Heart right ventricle (tissue), 16 donors: ENCODE measurements around the gene PIEZO1. TPM values are rescaled to one million over a fixed set of nuclear protein-coding genes. Genes with fewer than 3 reads are reported as not detected.

Source experiments
- ATAC-seq, 8 donors: fragments of 200-7000 bp; cut with Tn5 transposase; one replicate each; pipeline ENCODE4 v1.9.1; 2020; ENCODE audit warnings: mild to moderate bottlenecking in 8 of 8, moderate library complexity in 8 of 8, moderate number of reproducible peaks in 1 of 8
- DNase-seq, 2 donors: peaks; one replicate each; pipeline ENCODE4 v3.0.0-alpha.2; 2020
- H3K27ac ChIP-seq, 10 donors: fragments of 200-600 bp; sonication (generic) in 2 of 10; one replicate each; pipeline versions ENCODE4 v1.5.0 to v1.8.0; 2020 to 2022; ENCODE audit warnings: mild to moderate bottlenecking in 3 of 10
- H3K27me3 ChIP-seq, 7 donors: fragments of 200-600 bp; one replicate each; pipeline ENCODE4 v1.8.0; 2021 to 2022; ENCODE audit warnings: mild to moderate bottlenecking in 2 of 7
- H3K36me3 ChIP-seq, 9 donors: fragments of 200-600 bp; sonication (generic) in 1 of 9; one replicate each; pipeline versions ENCODE4 v1.5.0 to v1.8.0; 2020 to 2022; ENCODE audit warnings: mild to moderate bottlenecking in 2 of 9
- H3K4me1 ChIP-seq, 9 donors: fragments of 200-600 bp; sonication (generic) in 1 of 9; one replicate each; pipeline versions ENCODE4 v1.5.0 to v1.8.0; 2020 to 2022; ENCODE audit warnings: mild to moderate bottlenecking in 4 of 9
- H3K4me3 ChIP-seq, 10 donors: fragments of 200-600 bp; sonication (generic) in 2 of 10; one replicate each; pipeline versions ENCODE4 v1.5.0 to v1.8.0; 2020 to 2022; ENCODE audit warnings: mild to moderate bottlenecking in 7 of 10, moderate library complexity in 2 of 10
- H3K9me3 ChIP-seq, 11 donors: fragments of 200-600 bp in 10 of 11; sonication (generic) in 2 of 11; one replicate each; pipeline versions ENCODE4 v1.5.0 to v1.8.0; 2013 to 2022; ENCODE audit warnings: mild to moderate bottlenecking in 2 of 11, control low read depth in 1 of 11, moderate library complexity in 1 of 11
- CTCF ChIP-seq, 9 donors: fragments of 200-600 bp; sonication (generic) in 2 of 9; IDR thresholded peaks; one replicate each; pipeline versions ENCODE4 v1.5.0 to v1.8.0; 2021 to 2022; ENCODE audit warnings: antibody characterized with exemption in 9 of 9, mild to moderate bottlenecking in 5 of 9, moderate library complexity in 1 of 9
- WGBS, 2 donors: extraction: QIAGEN DNeasy Blood & Tissue Kit; methylation state at CpG; one replicate each; pipeline ENCODE4 v1.1.7; 2013; ENCODE audit warnings: inconsistent platforms in 1 of 2; 5-methylcytosine and 5-hydroxymethylcytosine counted together
- intact Hi-C, 10 donors: fragments of 100-400 bp; cut with DNase I; formaldehyde crosslinking; loops; one replicate each; pipeline versions ENCODE4 v1.11.1 to v1.14.2; 2022
- polyA plus RNA-seq, 2 donors: library from polyadenylated mRNA; stranded (reverse); fragments of 200-250 nt; gene quantifications; one replicate each; pipeline ENCODE4 v1.2.3, GENCODE V29; 2013
- total RNA-seq, 10 donors: library from RNA; stranded (reverse); fragmentation: NEBNext Ultra II Directional in 3 of 10; extraction: Animal tissue kit (Norgen Biotek cat#: 25700) in 3 of 10; gene quantifications; one replicate each; pipeline versions ENCODE4 v1.2.1 to v1.2.4, GENCODE V29; 2021 to 2023
- donor health status: Arrhythmogenic right ventricular cardiomyopathy.
- donor health status: ischemic (EF 13 %, LVEDD 7.1; RV severe dilation, severe dysfunction).
- donor health status: healthy with polysubstance abuse.
- donor health status: DM: no; HTN: yes; CAD: no.
- donor health status: DM: no; HTN: no; CAD: no.
- donor health status: ischemic (EF 25% LVEDD 6.9; RV normal size, moderate dysfunction).
- donor health status: ischemic (EF 25% LVEDD 5.7; RV mildly dilated, moderate dysfunction).
- donor health status: healthy.
- donor health status: DM: yes; HTN: yes; CAD: no.
- donor health status: Ischemic cardiomyopathy.
- donor health status: ischemic (EF 35%, LVEDD 5.7; RV mildly dilated, moderate dysfunction).
- donor health status: nonischemic (EF 11% LVEDD 7.7; RV severe dilation, severe dysfunction).
- donor health status: DM: yes; HTN: yes; CAD: no.
- donor health status: PGD.
- donor health status: ischemic (EF 29% LVEDD 5.4; RV normal size, mild dysfunction).
- donor health status: nonischemic (EF 23%, LVEDD 6.1; RV moderate dilation, normal function).

PIEZO1 gene
- total and polyA plus RNA-seq, 12 donors: 12.3 to 78.2 (median 18.0) TPM

GRCh38 chr16:88779406-88780141, 5.4 kb downstream of the PIEZO1 start:
- intact Hi-C loops: loop anchor here in 1 of 10 donors (5.0 kb wide), 1 partner anchor 37 kb away; no protein-coding TSS in a partner anchor
- ATAC-seq: peak; percentile 14 to 61 (median 43)

GRCh38 chr16:88778541-88779065, 6.4 kb downstream of the PIEZO1 start:
- WGBS, 2 donors: 88 to 89% methylated on average over 30 of the region's 30 CpGs

More at GRCh38 chr16:88779406-88780141, 5.4 kb downstream of the PIEZO1 start:
- Histone ChIP-seq H3K4me3 (peak overlapping the region in 2 of 10 donors; percentile 18 to 22), H3K9me3 (no peaks in the 10 kb centered on the region), H3K36me3 (peaks cover 0 to 6% (median 0%) of the 10 kb centered on the region in 9 donors), H3K27me3 (peaks cover 0 to 5% (median 0%) of the 10 kb centered on the region in 7 donors), H3K4me1 (peaks cover 12 to 72% (median 54%) of the 10 kb centered on the region in 9 donors), H3K27ac (peak overlapping the region in 1 of 10 donors; percentile 65)
- 38 to 46% methylated on average over 34 of the region's 34 CpGs for WGBS, 2 donors
- no peak for TF ChIP-seq CTCF (IDR thresholded peaks at IDR 0.05)
- peak; percentile 72 to 77 for DNase-seq

GRCh38 chr16:88778271-88778525, 6.8 kb downstream of the PIEZO1 start:
- H3K27ac ChIP-seq: no peak overlapping the region
- H3K4me1 ChIP-seq: peaks cover 19 to 77% (median 58%) of the 10 kb centered on the region in 9 donors
- no peak for ATAC-seq

More at GRCh38 chr16:88778541-88779065, 6.4 kb downstream of the PIEZO1 start:
- no peak overlapping the region for H3K4me3 ChIP-seq
- intact Hi-C loops: no loop called here
- no peak overlapping the region for H3K27ac ChIP-seq
- no peak for DNase-seq
- no peaks in the 10 kb centered on the region for H3K9me3 ChIP-seq
- TF ChIP-seq CTCF (IDR thresholded peaks at IDR 0.05): no peak
- ATAC-seq: no peak
- peaks cover 0 to 5% (median 0%) of the 10 kb centered on the region in 7 donors for H3K27me3 ChIP-seq
- H3K36me3 ChIP-seq: peaks cover 0 to 6% (median 0%) of the 10 kb centered on the region in 9 donors
- H3K4me1 ChIP-seq: peaks cover 19 to 77% (median 58%) of the 10 kb centered on the region in 9 donors

More at GRCh38 chr16:88778271-88778525, 6.8 kb downstream of the PIEZO1 start:
- WGBS, 2 donors: 94 to 96% methylated on average over 7 of the region's 7 CpGs
- H3K36me3 ChIP-seq: peaks cover 0 to 6% (median 0%) of the 10 kb centered on the region in 9 donors
- no peak for DNase-seq
- H3K27me3 ChIP-seq: peaks cover 0 to 5% (median 0%) of the 10 kb centered on the region in 7 donors
- intact Hi-C loops: no loop called here
- no peaks in the 10 kb centered on the region for H3K9me3 ChIP-seq
- TF ChIP-seq CTCF (IDR thresholded peaks at IDR 0.05): no peak
- H3K4me3 ChIP-seq: no peak overlapping the region
